ENCODE measurements around the gene AGMO.

AGMO gene

GRCh38 chr7:15464667-15465121 lies 97.1 kb downstream of the AGMO start:
- Histone ChIP-seq H3K27ac (no peak overlapping the region), H3K4me3 (no peak overlapping the region)

- H3K27ac ChIP-seq: peak overlapping the region in 2 of 21 experiments; percentile 3 to 28
- no peak overlapping the region for H3K4me3 ChIP-seq
Measured at GRCh38 chr7:15463801-15464666, 97.8 kb downstream of the AGMO start.

GRCh38 chr7:15462721-15463389 lies 99.0 kb downstream of the AGMO start:
- Histone ChIP-seq H3K27ac (peak overlapping the region in 1 of 21 experiments; percentile 20), H3K4me3 (no peak overlapping the region)

GRCh38 chr7:15461576-15461975 lies 100.2 kb downstream of the AGMO start:
- Histone ChIP-seq H3K27ac (peak overlapping the region in 1 of 21 experiments; percentile 34), H3K4me3 (no peak overlapping the region)

- Histone ChIP-seq H3K27ac (peak overlapping the region in 1 of 21 experiments; percentile 29), H3K4me3 (no peak overlapping the region)
Measured at GRCh38 chr7:15459018-15459615, 102.7 kb downstream of the AGMO start.

- Histone ChIP-seq H3K27ac (no peak overlapping the region), H3K4me3 (no peak overlapping the region)
Measured at GRCh38 chr7:15457990-15458955, 103.5 kb downstream of the AGMO start.

- Histone ChIP-seq H3K27ac (no peak overlapping the region), H3K4me3 (no peak overlapping the region)
Measured at GRCh38 chr7:15452670-15453069, 109.1 kb downstream of the AGMO start.

- no peak overlapping the region for H3K27ac ChIP-seq
- no peak overlapping the region for H3K4me3 ChIP-seq
Measured at GRCh38 chr7:15446722-15447121, 115.1 kb downstream of the AGMO start.

- no peak overlapping the region for H3K27ac ChIP-seq
- no peak overlapping the region for H3K4me3 ChIP-seq
Measured at GRCh38 chr7:15446280-15446679, 115.5 kb downstream of the AGMO start.

GRCh38 chr7:15441915-15442314 lies 119.9 kb downstream of the AGMO start:
- Histone ChIP-seq H3K27ac (no peak overlapping the region), H3K4me3 (no peak overlapping the region)

GRCh38 chr7:15440482-15440881 lies 121.3 kb downstream of the AGMO start:
- no peak overlapping the region for H3K27ac ChIP-seq
- H3K4me3 ChIP-seq: no peak overlapping the region

GRCh38 chr7:15439853-15440252 lies 122.0 kb downstream of the AGMO start:
- no peak overlapping the region for H3K27ac ChIP-seq

GRCh38 chr7:15433151-15433550 lies 128.7 kb downstream of the AGMO start:
- Histone ChIP-seq H3K4me3 (no peak overlapping the region), H3K27ac (no peak overlapping the region)

More at GRCh38 chr7:15439853-15440252, 122.0 kb downstream of the AGMO start:
- no peak overlapping the region for H3K4me3 ChIP-seq

GRCh38 chr7:15430911-15431310 lies 130.9 kb downstream of the AGMO start:
- Histone ChIP-seq H3K4me3 (no peak overlapping the region), H3K27ac (no peak overlapping the region)

- Histone ChIP-seq H3K4me3 (no peak overlapping the region), H3K27ac (no peak overlapping the region)
Measured at GRCh38 chr7:15430191-15430590, 131.6 kb downstream of the AGMO start.

GRCh38 chr7:15424468-15424867 lies 137.3 kb downstream of the AGMO start:
- Histone ChIP-seq H3K27ac (no peak overlapping the region), H3K4me3 (no peak overlapping the region)

- Histone ChIP-seq H3K27ac (no peak overlapping the region), H3K4me3 (no peak overlapping the region)
Measured at GRCh38 chr7:15419596-15419995, 142.2 kb downstream of the AGMO start.

GRCh38 chr7:15418264-15418663 lies 143.6 kb downstream of the AGMO start:
- Histone ChIP-seq H3K4me3 (no peak overlapping the region), H3K27ac (no peak overlapping the region)

GRCh38 chr7:15417341-15417988 lies 144.3 kb downstream of the AGMO start:
- Histone ChIP-seq H3K4me3 (no peak overlapping the region), H3K27ac (no peak overlapping the region)
